GM12878 (cell line): ENCODE data around the gene NOS1. TPM values are rescaled to one million over a fixed set of nuclear protein-coding genes. Genes with fewer than 3 reads are reported as not detected.

Experiments used
- ATAC-seq: fragments of 200-7000 bp; cut with Tn5 transposase; 3 replicates; pipeline ENCODE4 v1.9.1; 2020; ENCODE audit warnings: mild to moderate bottlenecking, moderate library complexity
- BruUV-seq: library from RNA; stranded (reverse); fragments of 400-500 nt; replicated peaks from 2 replicates; lab custom pipeline; 2021; lab: Mats Ljungman, UMichigan
- CTCF ChIA-PET: fragments of 300-600 bp; sonication (Branson Sonifier 250); formaldehyde crosslinking; extraction: SDS; loops from one replicate; lab custom pipeline; 2021; ENCODE audit warnings: inconsistent platforms; lab: Yijun Ruan, JAX
- POLR2A ChIA-PET: fragments of 350-600 bp; formaldehyde crosslinking; extraction: SDS; loops from one replicate; lab custom pipeline; 2021; ENCODE audit warnings: inconsistent platforms; lab: Charles Lee
- RAD21 ChIA-PET: fragments of 300-600 bp; sonication (Branson Sonifier 250); formaldehyde crosslinking; loops from one replicate; lab custom pipeline; 2023; ENCODE audit warnings: antibody characterized with exemption; ENCODE audit not compliant: unreplicated experiment; lab: Charles Lee
- SMC1A ChIA-PET: fragments of 300-600 bp; sonication (Branson Sonifier 250); formaldehyde crosslinking; loops from one replicate; lab custom pipeline; 2023; ENCODE audit not compliant: unreplicated experiment, uncharacterized antibody; lab: Charles Lee
- DNase-seq: peaks from one replicate; pipeline ENCODE4 v3.0.0-alpha.2; 2011; ENCODE audit warnings: low read depth, low spot score
- FAIRE-seq: peaks from 3 replicates; lab custom pipeline; 2011; peaks lifted over from hg19 to GRCh38; lab: Jason Lieb, UNC
- H2AFZ ChIP-seq: 2 replicates; pipeline ENCODE4 v1.6.0; 2011; ENCODE audit warnings: low read depth, low read length, control low read depth; ENCODE audit not compliant: control insufficient read depth
- H3K27ac ChIP-seq: 2 replicates; pipeline ENCODE4 v1.5.1; 2011; ENCODE audit warnings: control low read depth; ENCODE audit not compliant: control insufficient read depth, insufficient read depth
- H3K27me3 ChIP-seq, 2 experiments: replicated peaks in 1 of 2; 2 replicates each; pipeline versions ENCODE4 v1.6.0 to v1.6.1; 2011; ENCODE audit warnings: low read length in 1 of 2; ENCODE audit not compliant: control insufficient read depth in 2 of 2, insufficient read depth in 2 of 2
- H3K36me3 ChIP-seq, 2 experiments: 2 replicates each; pipeline ENCODE4 v1.5.1; 2011; ENCODE audit warnings: low read length in 1 of 2; ENCODE audit not compliant: control insufficient read depth in 2 of 2, insufficient read depth in 2 of 2
- H3K4me1 ChIP-seq: 2 replicates; pipeline ENCODE4 v1.6.1; 2011; ENCODE audit warnings: mild to moderate bottlenecking, low read length, moderate library complexity, mixed read lengths; ENCODE audit not compliant: control insufficient read depth, insufficient read depth
- H3K4me2 ChIP-seq: 2 replicates; pipeline ENCODE4 v1.6.0; 2011; ENCODE audit warnings: control low read depth; ENCODE audit not compliant: control insufficient read depth, insufficient read depth
- H3K4me3 ChIP-seq: fragments of 200-600 bp; sonication (generic); 2 replicates; pipeline ENCODE4 v1.5.1; 2016
- H3K79me2 ChIP-seq: 2 replicates; pipeline ENCODE4 v1.6.0; 2011; ENCODE audit warnings: low read length; ENCODE audit not compliant: control insufficient read depth, insufficient read depth
- H3K9ac ChIP-seq: 2 replicates; pipeline ENCODE4 v1.8.0; 2011; ENCODE audit warnings: low read length, control low read depth, mixed read lengths; ENCODE audit not compliant: control insufficient read depth, insufficient read depth
- H3K9me3 ChIP-seq: replicated peaks from 3 replicates; pipeline ENCODE4 v1.5.1; 2011; ENCODE audit warnings: mild to moderate bottlenecking, low read length; ENCODE audit not compliant: control insufficient read depth, insufficient read depth
- H4K20me1 ChIP-seq: 2 replicates; pipeline ENCODE4 v1.6.0; 2011; ENCODE audit not compliant: control insufficient read depth, insufficient read depth
- EP300 ChIP-seq, 2 experiments: fragments of 150-350 bp in 1 of 2; IDR thresholded peaks; 2 replicates each; pipeline ENCODE4 v1.6.1; 2011 to 2012; ENCODE audit warnings: low read depth in 2 of 2, low read length in 2 of 2, borderline replicate concordance in 1 of 2, improper control_type of control experiment in 1 of 2, inconsistent platforms in 1 of 2; ENCODE audit not compliant: control insufficient read depth in 1 of 2
- HDGF ChIP-seq: fragments of 450-650 bp; IDR thresholded peaks from 2 replicates; pipeline ENCODE4 v1.6.1; 2016; ENCODE audit warnings: antibody characterized with exemption
- IKZF2 ChIP-seq, 2 experiments: fragments of 450-650 bp; IDR thresholded peaks; 2 replicates each; pipeline ENCODE4 v1.6.1; 2017; ENCODE audit warnings: mild to moderate bottlenecking in 2 of 2, moderate library complexity in 2 of 2
- NR2C2 ChIP-seq: IDR thresholded peaks from 2 replicates; pipeline ENCODE4 v1.6.1; 2011; ENCODE audit warnings: borderline replicate concordance, low read depth; ENCODE audit not compliant: control insufficient read depth, insufficient read length
- PBX3 ChIP-seq: IDR thresholded peaks from 2 replicates; pipeline ENCODE4 v1.6.1; 2011; ENCODE audit warnings: mild to moderate bottlenecking, low read depth, low read length, moderate library complexity; ENCODE audit not compliant: insufficient replicate concordance
- POLR2A ChIP-seq: IDR thresholded peaks from 2 replicates; pipeline ENCODE4 v1.6.1; 2011; ENCODE audit warnings: low read depth, mild to moderate bottlenecking, low read length
- TCF7 ChIP-seq: IDR thresholded peaks from 2 replicates; pipeline ENCODE4 v1.6.1; 2014; ENCODE audit warnings: antibody characterized with exemption, borderline replicate concordance
- YY1 ChIP-seq: IDR thresholded peaks from 2 replicates; pipeline ENCODE4 v1.6.1; 2011; ENCODE audit warnings: low read depth, mild to moderate bottlenecking, low read length
- WGBS: methylation state at CpG from one replicate; pipeline ENCODE4 v1.1.6; 2016; ENCODE audit warnings: low lambda C conversion rate; ENCODE audit not compliant: insufficient replicate concordance, insufficient coverage; ENCODE audit errors: missing lambda C conversion rate; 5-methylcytosine and 5-hydroxymethylcytosine counted together
- in situ Hi-C: fragments of 300-500 bp; cut with MboI; formaldehyde crosslinking; loops from 9 replicates; pipeline ENCODE4 v1.14.3; 2018; ENCODE audit warnings: mixed read lengths
- intact Hi-C: fragments of 100-400 bp; cut with micrococcal nuclease; formaldehyde crosslinking; loops from one replicate; pipeline ENCODE4 v1.14.2; 2022; ENCODE audit not compliant: unreplicated experiment
- polyA plus RNA-seq, 11 experiments: library from polyadenylated mRNA; depleted of rRNA in 4 of 11; unstranded in 6 of 11; stranded (reverse) in 5 of 11; fragments of >200 nt; fragmentation: Nextera tagmentation in 4 of 11; fragmentation: Illumina TruSeq in 1 of 11; extraction: Ambion mirVana in 4 of 11; extraction: Trizol in 1 of 11; gene quantifications; 1 replicate in 1 of 11; 2 replicates in 10 of 11; pipeline versions ENCODE4 v1.2.1 to v1.2.3, GENCODE V29; 2011 to 2016; ENCODE audit warnings: inconsistent platforms in 2 of 11, missing spikeins in 2 of 11, low read depth in 1 of 11
- total RNA-seq, 4 experiments: library from RNA; depleted of rRNA in 3 of 4; stranded (reverse); fragments of >200 nt in 3 of 4; fragmentation: Illumina TruSeq in 1 of 4; extraction: Trizol in 1 of 4; gene quantifications; 2 replicates each; pipeline versions ENCODE4 v1.2.1 to v1.2.3, GENCODE V29; 2013 to 2021

Gene NOS1
- total and polyA plus RNA-seq, 10 of the 15 experiments (the other 5 are each of a cell fraction or from before 2014, with no cell fraction given), result under 0.01 to 0.04 (median 0.01) TPM; not detected in 7

GRCh38 chr12:117322428-117322827 is 39.0 kb downstream of the NOS1 start:
- ChIA-PET RAD21 (no interaction called here), SMC1A (no interaction called here), POLR2A (no interaction called here), CTCF (no interaction called here)
- ATAC-seq (no peak), FAIRE-seq (no peak), DNase-seq (no peak)
- Histone ChIP-seq H2AFZ (no peak overlapping the region), H3K27ac (no peak overlapping the region), H3K9ac (no peak overlapping the region), H4K20me1 (no peaks in the 10 kb centered on the region; the same call in 1 of the 2 replicates), H3K27me3 (no peaks in the 10 kb centered on the region; a peak in 1 of 4 replicates), H3K9me3 (no peaks in the 10 kb centered on the region), H3K79me2 (no peaks in the 10 kb centered on the region), H3K36me3 (no peaks in the 10 kb centered on the region), H3K4me2 (no peak overlapping the region), H3K4me3 (no peak overlapping the region), H3K4me1 (no peaks in the 10 kb centered on the region)
- no TSS peak for BruUV-seq
- intact Hi-C loops, result no loop called here
- 0% methylated on average over 1 of the region's 1 CpG for WGBS
- in situ Hi-C loops, result no loop called here
- no peak for TF ChIP-seq POLR2A
- no peak for TF ChIP-seq NR2C2
- no peak for TF ChIP-seq IKZF2 (IDR thresholded peaks at IDR 0.05)
- TF ChIP-seq PBX3, result no peak
- no peak for TF ChIP-seq EP300 (IDR thresholded peaks at IDR 0.05; ENCODE audit: borderline replicate concordance in 1 of 2, control insufficient read depth in 1 of 2, low read depth in 2 of 2, low read length in 2 of 2)
- no peak for TF ChIP-seq YY1
- TF ChIP-seq HDGF, result no peak
- no peak for TF ChIP-seq TCF7
